HTERT RPE-1 (cell line): ENCODE data around the gene MACROD2.

ENCODE experiments used
- in situ Hi-C: fragments of 300-500 bp; cut with MboI; formaldehyde crosslinking; loops from 4 replicates; pipeline ENCODE4 v1.14.3; 2020; ENCODE audit warnings: low sequenced_read_pairs

The MACROD2 gene

DNA sequence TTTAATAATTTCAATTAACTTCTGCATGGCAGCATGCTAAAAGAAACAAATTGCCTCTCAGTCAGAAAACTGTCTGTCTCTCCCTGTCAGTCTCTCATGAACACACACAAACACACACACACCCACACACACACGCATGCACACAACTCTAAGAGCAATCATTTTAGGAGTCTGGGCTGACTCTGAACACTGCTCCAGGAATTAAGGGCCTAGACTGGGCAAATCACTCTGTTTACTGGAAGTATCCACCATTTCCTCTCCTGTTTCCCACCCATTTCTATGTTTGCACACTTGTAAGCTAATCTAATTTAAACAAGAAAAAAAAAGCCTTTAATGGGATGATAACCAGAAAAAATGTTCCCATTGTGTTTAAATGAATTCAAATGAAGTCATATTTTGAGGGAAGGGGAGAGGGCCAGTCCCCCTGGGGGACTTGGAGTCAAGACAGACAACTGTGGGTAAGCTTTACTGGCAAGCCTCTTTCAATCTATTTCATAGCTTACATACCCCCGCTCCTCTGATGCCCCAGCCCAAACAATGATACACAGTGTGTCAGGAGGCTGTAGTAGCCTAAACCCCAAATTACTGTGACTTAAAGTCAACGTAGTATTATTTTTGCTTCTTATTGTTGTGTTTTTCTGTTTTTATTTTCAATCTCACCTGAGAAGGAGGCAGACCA, 789.9 kb downstream of the MACROD2 start:
- in situ Hi-C loops: no loop called here

DNA sequence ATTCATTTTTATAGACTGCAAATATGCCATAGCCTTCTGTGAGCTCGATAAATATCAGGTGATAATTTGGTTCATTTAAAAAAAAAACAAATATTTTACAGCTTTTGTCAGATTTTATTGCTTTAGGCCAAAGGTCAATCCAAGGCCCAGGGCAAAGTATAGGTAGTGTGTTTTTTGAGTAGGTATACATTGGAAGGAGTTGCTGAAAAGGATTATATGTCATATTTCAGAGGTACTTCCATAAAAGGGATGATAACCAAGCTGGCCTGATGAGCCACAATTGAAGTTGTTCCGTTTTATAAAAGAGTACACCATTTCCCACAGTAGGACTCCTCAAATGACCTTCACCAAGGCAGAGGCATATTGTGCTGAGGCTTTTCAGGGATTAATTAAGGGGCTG, 794.9 kb downstream of the MACROD2 start:
- in situ Hi-C loops: no loop called here

- in situ Hi-C loops: no loop called here
Observed at GRCh38 chr20:14790771-14791620, 795.7 kb downstream of the MACROD2 start.

DNA sequence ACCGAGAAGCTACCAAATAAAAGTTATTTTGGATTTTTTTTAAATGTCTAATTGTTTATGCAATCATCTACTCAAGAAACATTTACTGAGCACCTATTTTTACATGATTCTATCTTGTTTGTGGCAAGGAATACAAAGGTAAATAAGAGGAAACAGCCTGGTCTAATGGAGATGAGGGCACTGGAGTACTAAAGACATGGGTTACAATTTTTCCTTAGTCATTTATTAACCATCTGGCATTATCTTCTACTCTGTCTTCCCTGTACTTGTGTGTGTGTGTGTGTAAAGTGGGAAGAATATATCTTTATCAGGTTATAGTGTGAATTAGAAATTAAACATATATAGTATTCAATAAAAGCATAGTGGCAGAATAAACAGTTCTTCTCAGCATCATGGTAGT, 797.6 kb downstream of the MACROD2 start:
- in situ Hi-C loops: no loop called here

- in situ Hi-C loops: no loop called here
Observed at GRCh38 chr20:14799545-14800216, 804.4 kb downstream of the MACROD2 start.

DNA sequence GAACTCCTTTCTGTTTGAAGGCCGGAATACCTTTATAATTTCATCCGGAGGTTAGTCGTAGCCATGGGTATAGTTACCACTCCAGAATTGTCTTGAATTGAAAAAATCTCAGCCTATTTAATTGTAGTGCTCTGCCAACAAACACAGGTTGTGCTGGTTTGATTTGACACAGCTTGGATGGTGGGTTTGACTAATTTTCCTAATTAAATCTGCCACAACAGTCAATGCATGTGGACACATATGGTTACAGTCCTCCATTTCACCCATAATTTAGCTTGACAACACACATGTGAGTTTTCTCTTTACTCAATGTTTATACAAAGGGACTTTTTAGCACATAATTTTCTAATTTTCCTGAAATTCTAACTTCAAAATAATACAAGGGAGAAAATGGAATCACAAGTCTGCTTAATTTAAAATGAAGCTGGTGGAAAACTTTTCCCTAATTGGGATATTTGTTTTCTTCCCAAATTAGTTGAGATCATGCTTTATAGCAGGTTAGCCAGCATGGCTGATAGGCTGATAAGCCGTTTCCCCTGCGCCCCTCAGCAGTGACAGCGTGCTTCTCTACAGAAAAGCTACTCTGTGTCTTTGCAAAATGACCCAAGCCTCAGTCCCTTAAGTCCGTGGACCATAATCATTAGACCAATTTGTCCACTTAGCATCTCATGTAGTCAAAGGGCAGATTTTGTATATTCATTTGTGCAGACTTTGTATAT, 805.5 kb downstream of the MACROD2 start:
- in situ Hi-C loops: no loop called here

DNA sequence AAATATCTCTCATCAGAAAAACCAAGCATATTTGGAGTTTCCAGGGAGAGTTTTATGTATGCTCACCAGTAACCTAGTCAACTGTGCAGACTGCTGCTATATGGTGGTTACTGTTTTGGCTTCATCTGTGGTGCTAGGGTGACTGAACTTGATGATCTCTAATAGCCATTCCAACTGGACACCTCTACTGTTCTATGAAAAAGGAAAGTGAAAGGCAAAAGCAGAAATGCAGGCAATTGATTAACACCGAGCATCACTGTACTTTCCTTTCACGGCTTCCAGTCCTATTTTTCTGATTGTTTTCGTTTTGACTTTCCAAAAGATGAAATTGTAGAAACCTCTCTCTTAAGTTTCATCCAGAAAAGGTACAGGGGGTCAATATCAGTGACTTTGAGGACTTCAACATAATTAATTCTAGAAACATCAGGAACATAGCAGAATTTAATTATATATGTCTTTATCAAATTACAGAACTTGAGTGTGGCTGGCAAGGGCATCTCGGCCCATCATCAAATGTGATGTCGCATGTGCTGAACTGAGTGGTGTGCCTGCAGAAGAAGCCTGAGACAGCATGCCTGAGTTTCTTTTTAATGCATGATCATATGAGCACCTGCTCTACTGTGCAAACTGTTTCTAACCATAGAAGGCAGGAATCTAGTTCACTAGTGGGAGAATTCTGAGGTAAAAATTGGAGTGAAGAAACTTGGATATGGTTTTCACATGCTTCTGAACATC, 806.4 kb downstream of the MACROD2 start:
- in situ Hi-C loops: no loop called here

GRCh38 chr20:14807224-14807623, 811.9 kb downstream of the MACROD2 start:
- in situ Hi-C loops: no loop called here

DNA sequence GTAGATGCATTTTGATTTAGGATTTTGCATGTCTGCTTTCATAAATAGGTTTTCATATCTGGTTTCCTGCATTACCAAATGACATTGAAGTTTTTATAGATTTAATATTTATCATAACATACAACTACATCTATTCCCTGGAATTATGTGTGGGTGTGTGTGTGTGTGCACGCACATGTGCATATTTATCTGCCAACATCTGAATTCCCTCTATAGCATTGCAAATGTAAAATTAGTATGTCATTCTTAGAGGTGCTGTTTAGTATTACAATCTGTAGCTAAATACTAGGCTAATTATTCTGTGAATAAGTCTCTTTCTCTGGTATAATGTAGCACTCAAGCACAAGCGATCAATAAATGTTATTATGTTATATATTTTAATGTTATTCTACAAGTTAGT, 820.0 kb downstream of the MACROD2 start:
- in situ Hi-C loops: no loop called here

- in situ Hi-C loops: no loop called here
Observed at GRCh38 chr20:14816471-14816870, 821.2 kb downstream of the MACROD2 start.

- in situ Hi-C loops: no loop called here
Observed at GRCh38 chr20:14817101-14817500, 821.8 kb downstream of the MACROD2 start.

DNA sequence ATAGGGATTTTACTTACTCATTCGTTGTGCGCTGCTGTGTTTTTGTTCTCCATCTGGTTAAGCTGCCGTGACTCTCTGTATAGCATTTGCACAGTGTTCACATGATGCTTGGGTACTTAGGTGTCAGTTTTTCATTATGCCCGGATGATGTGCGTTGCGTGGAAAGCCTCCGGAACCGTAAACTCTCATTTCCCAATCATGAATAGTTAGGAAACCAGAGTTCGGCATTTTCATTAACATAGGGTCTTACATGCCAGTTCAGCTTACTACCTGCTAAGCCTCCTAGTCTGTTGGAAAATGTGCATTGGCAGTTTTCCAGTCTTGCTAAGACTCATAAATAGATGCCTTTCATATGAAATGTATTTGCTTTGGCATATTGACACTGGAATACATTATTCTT, 825.5 kb downstream of the MACROD2 start:
- in situ Hi-C loops: no loop called here

GRCh38 chr20:14821251-14821650, 825.9 kb downstream of the MACROD2 start:
- in situ Hi-C loops: no loop called here

- in situ Hi-C loops: no loop called here
Observed at GRCh38 chr20:14824996-14825395, 829.7 kb downstream of the MACROD2 start.

DNA sequence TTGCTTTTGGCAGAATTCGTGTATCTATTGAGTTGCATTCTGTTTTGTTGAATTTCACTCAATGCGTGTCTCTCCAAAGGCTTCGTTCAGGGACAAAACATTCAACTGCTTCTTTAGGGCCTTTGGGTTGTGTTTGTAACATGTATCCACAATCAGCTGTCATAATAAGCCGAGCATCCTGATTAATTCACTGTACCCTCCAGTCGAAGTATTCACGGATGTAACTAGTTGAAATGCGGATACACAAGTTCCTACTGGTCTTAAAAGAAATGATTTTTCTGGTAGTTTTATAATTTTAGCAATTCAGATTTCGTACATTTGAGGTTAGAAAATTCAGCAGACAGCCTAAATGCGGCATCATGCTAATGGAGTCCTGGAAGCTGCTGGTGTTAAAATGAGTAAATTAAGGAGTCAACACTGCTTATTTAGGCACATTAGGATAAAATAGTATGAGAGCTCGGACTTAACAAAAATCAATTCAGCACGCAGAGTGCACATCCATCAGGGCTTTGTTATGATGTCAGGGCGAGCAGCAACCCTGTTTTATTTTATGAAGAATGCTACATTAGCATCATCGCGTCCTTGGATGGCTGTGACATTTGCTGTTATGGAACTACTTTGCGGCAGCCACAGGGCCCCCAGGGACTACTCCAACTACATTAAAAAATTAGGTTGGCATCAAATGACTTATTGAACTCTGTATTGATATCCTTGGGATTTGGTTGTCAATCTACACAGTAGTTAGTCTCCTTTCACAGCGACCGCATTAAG, 831.4 kb downstream of the MACROD2 start:
- in situ Hi-C loops: no loop called here

GRCh38 chr20:14828459-14828858, 833.1 kb downstream of the MACROD2 start:
- in situ Hi-C loops: no loop called here

DNA sequence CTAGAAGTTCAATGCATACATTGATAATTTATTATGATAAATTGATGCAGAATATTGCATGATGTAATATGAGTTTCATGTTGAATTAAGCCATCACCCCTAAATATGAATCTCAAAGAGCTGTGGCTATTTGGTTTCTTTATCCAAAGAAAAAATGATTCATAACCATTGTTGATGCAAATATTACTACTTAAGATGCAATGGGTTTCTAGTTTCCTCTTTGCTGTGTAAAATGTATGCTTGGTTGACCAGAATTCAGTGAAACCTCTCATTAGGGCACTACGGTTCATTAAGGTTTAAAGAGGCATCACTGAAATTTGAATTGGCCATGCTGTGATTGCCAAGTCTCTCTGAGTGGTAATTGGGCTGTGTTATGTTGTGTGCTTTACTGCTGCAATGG, 834.6 kb downstream of the MACROD2 start:
- in situ Hi-C loops: no loop called here

DNA sequence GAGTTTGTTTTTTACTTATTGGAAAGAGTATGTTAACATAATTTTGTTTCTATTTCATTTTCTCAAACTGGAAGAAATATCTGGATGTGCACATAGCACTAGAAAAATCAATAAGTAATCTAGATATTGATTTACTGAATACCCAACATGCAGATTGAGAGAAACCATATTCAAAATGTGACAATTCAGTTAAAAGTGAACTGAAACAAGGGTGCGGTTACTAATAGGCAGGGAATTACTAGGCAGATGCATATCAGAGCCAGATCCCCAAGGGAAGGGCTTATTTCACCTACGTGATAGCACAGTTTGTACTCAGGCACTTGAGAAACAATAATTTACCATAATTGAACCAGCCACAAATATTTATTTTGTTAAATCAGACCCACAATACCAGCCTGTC, 835.1 kb downstream of the MACROD2 start:
- in situ Hi-C loops: no loop called here

- in situ Hi-C loops: no loop called here
Observed at GRCh38 chr20:14830899-14831298, 835.6 kb downstream of the MACROD2 start.

GRCh38 chr20:14832630-14833029, 837.3 kb downstream of the MACROD2 start:
- in situ Hi-C loops: no loop called here
